Endodermal cell (in vitro differentiated cells): Measurements from ENCODE around the gene IL17RC. TPM values are rescaled to one million over a fixed set of nuclear protein-coding genes. Genes with fewer than 3 reads are reported as not detected.

Experiments
- DNase-seq: peaks from one replicate; pipeline ENCODE4 v3.0.0-alpha.2; 2017
- H3K27ac ChIP-seq: 2 replicates; pipeline ENCODE4 v1.5.1; 2013; ENCODE audit warnings: mild to moderate bottlenecking, low read depth, low read length, moderate library complexity
- H3K27me3 ChIP-seq: 2 replicates; pipeline ENCODE4 v1.6.1; 2013; ENCODE audit warnings: mild to moderate bottlenecking, low read length, moderate library complexity; ENCODE audit not compliant: insufficient read depth, control insufficient read depth, poor library complexity, severe bottlenecking
- H3K36me3 ChIP-seq: 2 replicates; pipeline ENCODE4 v1.7.0; 2013; ENCODE audit warnings: mild to moderate bottlenecking, low read length, moderate library complexity; ENCODE audit not compliant: control insufficient read depth, insufficient read depth
- H3K4me1 ChIP-seq: one replicate; pipeline ENCODE4 v1.7.0; 2013; ENCODE audit warnings: low read length; ENCODE audit not compliant: control insufficient read depth, insufficient read depth
- H3K4me3 ChIP-seq: 2 replicates; pipeline ENCODE4 v1.5.1; 2013; ENCODE audit warnings: mild to moderate bottlenecking, low read length, moderate library complexity
- H3K9ac ChIP-seq: 2 replicates; pipeline ENCODE4 v1.6.1; 2013; ENCODE audit warnings: mild to moderate bottlenecking, low read length, moderate library complexity; ENCODE audit not compliant: poor library complexity, severe bottlenecking; ENCODE audit errors: extremely low read depth
- H3K9me3 ChIP-seq: 2 replicates; pipeline ENCODE4 v1.6.1; 2013; ENCODE audit warnings: mild to moderate bottlenecking, low read length, moderate library complexity; ENCODE audit not compliant: control insufficient read depth
- H3K27ac Mint-ChIP-seq: 2 replicates; pipeline ENCODE4 v1.8.0; 2020; ENCODE audit warnings: mixed read lengths
- H3K27me3 Mint-ChIP-seq: 2 replicates; pipeline ENCODE4 v1.8.0; 2021; ENCODE audit warnings: mild to moderate bottlenecking, mixed read lengths; ENCODE audit not compliant: insufficient read depth
- H3K36me3 Mint-ChIP-seq: 2 replicates; pipeline ENCODE4 v1.8.0; 2020; ENCODE audit warnings: low read depth, mixed read lengths
- H3K4me1 Mint-ChIP-seq: 2 replicates; pipeline ENCODE4 v1.8.0; 2020; ENCODE audit warnings: mixed read lengths
- H3K4me3 Mint-ChIP-seq: 2 replicates; pipeline ENCODE4 v1.8.0; 2020; ENCODE audit warnings: mild to moderate bottlenecking, moderate library complexity, mixed read lengths
- H3K9me3 Mint-ChIP-seq: 2 replicates; pipeline ENCODE4 v1.8.0; 2020; ENCODE audit warnings: mild to moderate bottlenecking, mixed read lengths
- CTCF ChIP-seq: fragments of 200-600 bp; sonication (generic); conservative IDR thresholded peaks from 2 replicates; pipeline ENCODE4 v1.5.0; 2021; ENCODE audit warnings: antibody characterized with exemption, mild to moderate bottlenecking
- WGBS, 2 experiments: methylation state at CpG; one replicate each; pipeline versions ENCODE4 v1.1.5 to v1.1.7; 2013; ENCODE audit warnings: missing lambda C conversion rate in 2 of 2, mixed read lengths in 1 of 2; ENCODE audit not compliant: insufficient coverage in 1 of 2, insufficient read length in 1 of 2; 5-methylcytosine and 5-hydroxymethylcytosine counted together
- total RNA-seq, 2 donors: library from RNA; stranded (reverse); fragmentation: NEBNext Ultra II Directional in 1 of 2; extraction: Animal tissue kit (Norgen Biotek cat#: 25700) in 1 of 2; gene quantifications; 2 replicates in 1 of 2; 3 replicates in 1 of 2; pipeline ENCODE4 v1.2.1, GENCODE V29; 2021

The IL17RC gene
- total RNA-seq, 2 donors from 2014 or later: 15.7 to 19.0 TPM

DNA sequence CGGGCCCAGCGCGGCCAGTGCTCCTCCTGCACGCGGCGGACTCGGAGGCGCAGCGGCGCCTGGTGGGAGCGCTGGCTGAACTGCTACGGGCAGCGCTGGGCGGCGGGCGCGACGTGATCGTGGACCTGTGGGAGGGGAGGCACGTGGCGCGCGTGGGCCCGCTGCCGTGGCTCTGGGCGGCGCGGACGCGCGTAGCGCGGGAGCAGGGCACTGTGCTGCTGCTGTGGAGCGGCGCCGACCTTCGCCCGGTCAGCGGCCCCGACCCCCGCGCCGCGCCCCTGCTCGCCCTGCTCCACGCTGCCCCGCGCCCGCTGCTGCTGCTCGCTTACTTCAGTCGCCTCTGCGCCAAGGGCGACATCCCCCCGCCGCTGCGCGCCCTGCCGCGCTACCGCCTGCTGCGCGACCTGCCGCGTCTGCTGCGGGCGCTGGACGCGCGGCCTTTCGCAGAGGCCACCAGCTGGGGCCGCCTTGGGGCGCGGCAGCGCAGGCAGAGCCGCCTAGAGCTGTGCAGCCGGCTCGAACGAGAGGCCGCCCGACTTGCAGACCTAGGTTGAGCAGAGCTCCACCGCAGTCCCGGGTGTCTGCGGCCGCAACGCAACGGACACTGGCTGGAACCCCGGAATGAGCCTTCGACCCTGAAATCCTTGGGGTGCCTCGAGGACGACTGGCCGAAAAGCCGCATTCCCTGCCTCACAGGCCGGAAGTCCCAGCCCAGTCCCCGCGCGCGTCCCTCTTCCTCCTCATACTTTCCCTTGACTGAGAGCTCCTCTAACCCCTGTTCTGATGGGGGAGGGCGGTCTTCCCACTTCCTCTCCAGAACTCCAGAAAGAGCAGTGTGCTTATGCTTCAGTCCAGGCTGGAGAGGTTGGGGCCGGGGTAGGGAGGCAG lies 1.4 kb upstream of the IL17RC start:
- H3K4me3 Mint-ChIP-seq: peak overlapping the region; percentile 69
- Histone ChIP-seq H3K27ac (peak overlapping the region; percentile 7), H3K4me3 (peak overlapping the region; percentile 77), H3K4me1 (no peaks in the 10 kb centered on the region), H3K9ac (peak overlapping the region; percentile 34), H3K36me3 (no peaks in the 10 kb centered on the region), H3K9me3 (no peaks in the 10 kb centered on the region), H3K27me3 (peaks cover 10% of the 10 kb centered on the region)
- peaks cover 16% of the 10 kb centered on the region for H3K4me1 Mint-ChIP-seq
- 0 to 4% methylated on average over 28 to 99 of the region's 99 CpGs for WGBS, 2 experiments
- no peaks in the 10 kb centered on the region for H3K27me3 Mint-ChIP-seq
- no peaks in the 10 kb centered on the region for H3K36me3 Mint-ChIP-seq
- TF ChIP-seq CTCF: peak; percentile 54
- H3K27ac Mint-ChIP-seq: peak overlapping the region; percentile 68
- peak; percentile 88 for DNase-seq
- H3K9me3 Mint-ChIP-seq: no peaks in the 10 kb centered on the region

DNA sequence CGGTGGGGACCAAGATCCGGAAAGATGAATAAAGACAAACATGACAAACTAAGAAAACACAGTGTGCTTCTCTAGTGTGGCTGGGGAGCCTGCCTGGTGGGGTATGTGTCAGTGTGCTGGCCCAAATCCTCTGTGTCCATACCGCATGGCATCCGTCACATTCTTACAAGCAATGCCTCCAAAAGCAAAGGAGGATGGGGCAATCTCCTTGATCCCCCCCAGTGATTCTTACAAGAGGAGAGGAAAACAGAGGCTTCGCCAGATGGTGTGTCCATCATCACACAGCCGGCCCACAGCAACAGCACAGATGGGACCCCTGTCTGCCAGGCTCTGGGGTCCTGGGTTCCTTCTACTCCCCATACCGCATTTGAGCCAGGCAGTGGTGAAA lies 558 bp upstream of the IL17RC start:
- H3K36me3 Mint-ChIP-seq: no peaks in the 10 kb centered on the region
- Histone ChIP-seq H3K4me3 (peak overlapping the region; percentile 78), H3K27ac (peak overlapping the region; percentile 66), H3K36me3 (no peaks in the 10 kb centered on the region), H3K9me3 (no peaks in the 10 kb centered on the region), H3K4me1 (no peaks in the 10 kb centered on the region), H3K9ac (no peak overlapping the region), H3K27me3 (peaks cover 10% of the 10 kb centered on the region)
- H3K27me3 Mint-ChIP-seq: no peaks in the 10 kb centered on the region
- DNase-seq: no peak
- peak overlapping the region; percentile 69 for H3K4me3 Mint-ChIP-seq
- H3K9me3 Mint-ChIP-seq: no peaks in the 10 kb centered on the region
- no peak overlapping the region for H3K27ac Mint-ChIP-seq
- TF ChIP-seq CTCF: no peak
- WGBS, 2 experiments: 82 to 91% methylated on average over 4 to 7 of the region's 7 CpGs
- H3K4me1 Mint-ChIP-seq: peaks cover 16% of the 10 kb centered on the region

- Histone ChIP-seq H3K27ac (no peak overlapping the region), H3K4me3 (no peak overlapping the region), H3K9ac (no peak overlapping the region), H3K36me3 (no peaks in the 10 kb centered on the region), H3K9me3 (no peaks in the 10 kb centered on the region), H3K4me1 (no peaks in the 10 kb centered on the region), H3K27me3 (peaks cover 10% of the 10 kb centered on the region)
- H3K27ac Mint-ChIP-seq: no peak overlapping the region
- H3K4me1 Mint-ChIP-seq: peaks cover 16% of the 10 kb centered on the region
- no peak overlapping the region for H3K4me3 Mint-ChIP-seq
- no peaks in the 10 kb centered on the region for H3K27me3 Mint-ChIP-seq
- DNase-seq: no peak
- H3K9me3 Mint-ChIP-seq: no peaks in the 10 kb centered on the region
- TF ChIP-seq CTCF: no peak
- 94 to 98% methylated on average over 10 of the region's 10 CpGs for WGBS, 2 experiments
- no peaks in the 10 kb centered on the region for H3K36me3 Mint-ChIP-seq
Measured at GRCh38 chr3:9917820-9918219, 922 bp downstream of the IL17RC start.
